Mammary epithelial cell (primary cell): ENCODE data around the gene AXIN1.

Experiments
- EZH2 ChIP-seq: IDR thresholded peaks from 2 replicates; pipeline ENCODE4 v1.6.1; 2012; ENCODE audit warnings: low read length, inconsistent platforms, borderline replicate concordance
- TF ChIP-seq, protein P1 (sequence below), 2 donors: IDR thresholded peaks in 1 of 2; conservative IDR thresholded peaks in 1 of 2; 2 replicates each; pipeline ENCODE4 v1.5.1; 2011 to 2012; ENCODE audit warnings: inconsistent platforms in 2 of 2, low read length in 2 of 2, mild to moderate bottlenecking in 2 of 2, control low read depth in 1 of 2, low read depth in 1 of 2; ENCODE audit not compliant: insufficient read depth in 1 of 2; ENCODE audit errors: extremely low read depth in 1 of 2

DNA sequence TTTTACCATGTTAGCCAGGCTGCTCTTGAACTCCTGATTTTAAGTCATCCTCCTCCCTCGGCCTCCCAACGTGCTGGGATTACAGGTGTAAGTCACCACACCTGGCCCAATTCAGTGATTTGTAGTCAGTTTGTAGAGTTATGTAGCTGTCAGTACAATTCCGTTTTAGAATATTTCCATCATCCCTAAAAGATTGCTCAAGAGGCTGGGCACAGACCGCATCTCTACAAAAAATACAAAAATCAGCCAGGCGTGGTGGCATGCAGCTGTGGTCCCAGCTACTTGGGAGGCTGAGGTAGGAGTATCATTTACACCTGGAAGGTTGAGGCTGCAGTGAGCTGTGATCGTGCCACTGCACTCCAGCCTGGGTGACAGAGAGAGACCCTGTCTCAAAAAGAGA lies 97.3 kb downstream of the AXIN1 start:
- TF ChIP-seq, protein P1, sequence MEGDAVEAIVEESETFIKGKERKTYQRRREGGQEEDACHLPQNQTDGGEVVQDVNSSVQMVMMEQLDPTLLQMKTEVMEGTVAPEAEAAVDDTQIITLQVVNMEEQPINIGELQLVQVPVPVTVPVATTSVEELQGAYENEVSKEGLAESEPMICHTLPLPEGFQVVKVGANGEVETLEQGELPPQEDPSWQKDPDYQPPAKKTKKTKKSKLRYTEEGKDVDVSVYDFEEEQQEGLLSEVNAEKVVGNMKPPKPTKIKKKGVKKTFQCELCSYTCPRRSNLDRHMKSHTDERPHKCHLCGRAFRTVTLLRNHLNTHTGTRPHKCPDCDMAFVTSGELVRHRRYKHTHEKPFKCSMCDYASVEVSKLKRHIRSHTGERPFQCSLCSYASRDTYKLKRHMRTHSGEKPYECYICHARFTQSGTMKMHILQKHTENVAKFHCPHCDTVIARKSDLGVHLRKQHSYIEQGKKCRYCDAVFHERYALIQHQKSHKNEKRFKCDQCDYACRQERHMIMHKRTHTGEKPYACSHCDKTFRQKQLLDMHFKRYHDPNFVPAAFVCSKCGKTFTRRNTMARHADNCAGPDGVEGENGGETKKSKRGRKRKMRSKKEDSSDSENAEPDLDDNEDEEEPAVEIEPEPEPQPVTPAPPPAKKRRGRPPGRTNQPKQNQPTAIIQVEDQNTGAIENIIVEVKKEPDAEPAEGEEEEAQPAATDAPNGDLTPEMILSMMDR (conservative IDR thresholded peaks at IDR 0.05 in 1 of 2, IDR thresholded peaks at IDR 0.05 in 1 of 2; ENCODE audit: extremely low read depth in 1 of 2, insufficient read depth in 1 of 2, low read depth in 1 of 2, low read length in 2 of 2) = no peak
- TF ChIP-seq EZH2 = no peak
